ENCODE measurements around the gene BCKDK. TPM values are rescaled to one million over a fixed set of nuclear protein-coding genes. Genes with fewer than 3 reads are reported as not detected.
A peak's percentile ranks its signal among the peaks of the same experiment; 100 is the strongest.

BCKDK gene
- total RNA-seq, 2 donors from 2014 or later: 48.6 to 98.3 TPM

GRCh38 chr16:31114468-31114867 is 6.3 kb downstream of the BCKDK start:
- no peak for ATAC-seq (replicated peaks)
- Mint-ChIP-seq H3K36me3 (ENCODE audit: low read depth) (peaks cover 52% of the 10 kb centered on the region), H3K4me1 (peaks cover 17% of the 10 kb centered on the region), H3K27me3 (no peaks in the 10 kb centered on the region), H3K4me3 (no peak overlapping the region), H3K27ac (no peak overlapping the region), H3K9me3 (no peaks in the 10 kb centered on the region)

- no peaks in the 10 kb centered on the region for H3K9me3 Mint-ChIP-seq
- peak; percentile 95 for ATAC-seq (replicated peaks)
- H3K4me3 Mint-ChIP-seq: peak within 1 kb of the TSS; percentile 86
- no peaks in the 10 kb centered on the region for H3K27me3 Mint-ChIP-seq
- H3K36me3 Mint-ChIP-seq (ENCODE audit: low read depth): peaks cover 52% of the 10 kb centered on the region
- H3K27ac Mint-ChIP-seq: peak within 1 kb of the TSS; percentile 89
- H3K4me1 Mint-ChIP-seq: peaks cover 10% of the 10 kb centered on the region
Observed at GRCh38 chr16:31117384-31118222, 9.4 kb downstream of the BCKDK start, which contains the start of gene KAT8. Gene KAT8, plus strand, starts transcription at chr16:31117664. Its CDS starts 18 bp downstream, at chr16:31117682.

- no peaks in the 10 kb centered on the region for H3K27me3 Mint-ChIP-seq
- peak overlapping the region; percentile 89 for H3K27ac Mint-ChIP-seq
- H3K4me3 Mint-ChIP-seq: peak overlapping the region; percentile 86
- H3K4me1 Mint-ChIP-seq: peaks cover 10% of the 10 kb centered on the region
- H3K9me3 Mint-ChIP-seq: no peaks in the 10 kb centered on the region
- peaks cover 52% of the 10 kb centered on the region for H3K36me3 Mint-ChIP-seq (ENCODE audit: low read depth)
- ATAC-seq (replicated peaks): no peak
Observed at GRCh38 chr16:31118223-31119155, 10.3 kb downstream of the BCKDK start.

- H3K9me3 Mint-ChIP-seq: no peaks in the 10 kb centered on the region
- no peak overlapping the region for H3K4me3 Mint-ChIP-seq
- H3K27ac Mint-ChIP-seq: no peak overlapping the region
- no peaks in the 10 kb centered on the region for H3K27me3 Mint-ChIP-seq
- ATAC-seq (replicated peaks): no peak
- H3K4me1 Mint-ChIP-seq: peaks cover 10% of the 10 kb centered on the region
- peaks cover 61% of the 10 kb centered on the region for H3K36me3 Mint-ChIP-seq (ENCODE audit: low read depth)
Observed at GRCh38 chr16:31120129-31120528, 11.9 kb downstream of the BCKDK start.

GRCh38 chr16:31125844-31126243 is 17.7 kb downstream of the BCKDK start:
- ATAC-seq (replicated peaks): no peak
- Mint-ChIP-seq H3K36me3 (ENCODE audit: low read depth) (peaks cover 54% of the 10 kb centered on the region), H3K27me3 (no peaks in the 10 kb centered on the region), H3K27ac (peak overlapping the region; percentile 54), H3K4me3 (no peak overlapping the region), H3K4me1 (peaks cover 7% of the 10 kb centered on the region), H3K9me3 (no peaks in the 10 kb centered on the region)

GRCh38 chr16:31127182-31127581 is 19.0 kb downstream of the BCKDK start:
- H3K36me3 Mint-ChIP-seq (ENCODE audit: low read depth): peaks cover 47% of the 10 kb centered on the region
- no peak overlapping the region for H3K27ac Mint-ChIP-seq
- no peak for ATAC-seq (replicated peaks)
- H3K4me3 Mint-ChIP-seq: no peak overlapping the region
- H3K4me1 Mint-ChIP-seq: peaks cover 7% of the 10 kb centered on the region
- H3K27me3 Mint-ChIP-seq: no peaks in the 10 kb centered on the region
- no peaks in the 10 kb centered on the region for H3K9me3 Mint-ChIP-seq

- H3K27ac Mint-ChIP-seq: no peak overlapping the region
- H3K4me1 Mint-ChIP-seq: peaks cover 7% of the 10 kb centered on the region
- H3K9me3 Mint-ChIP-seq: no peaks in the 10 kb centered on the region
- no peak for ATAC-seq (replicated peaks)
- H3K36me3 Mint-ChIP-seq (ENCODE audit: low read depth): peaks cover 36% of the 10 kb centered on the region
- H3K27me3 Mint-ChIP-seq: no peaks in the 10 kb centered on the region
- no peak overlapping the region for H3K4me3 Mint-ChIP-seq
Observed at GRCh38 chr16:31128711-31129567, 20.8 kb downstream of the BCKDK start.

- Mint-ChIP-seq H3K27ac (no peak overlapping the region), H3K9me3 (no peaks in the 10 kb centered on the region)
Observed at GRCh38 chr16:31129568-31130335, 21.6 kb downstream of the BCKDK start.

GRCh38 chr16:31130336-31130891 is 22.2 kb downstream of the BCKDK start:
- Mint-ChIP-seq H3K27me3 (no peaks in the 10 kb centered on the region), H3K4me3 (no peak overlapping the region)
- ATAC-seq (replicated peaks): no peak

More at GRCh38 chr16:31129568-31130335, 21.6 kb downstream of the BCKDK start:
- Mint-ChIP-seq H3K4me1 (peaks cover 7% of the 10 kb centered on the region), H3K4me3 (no peak overlapping the region), H3K36me3 (ENCODE audit: low read depth) (peaks cover 32% of the 10 kb centered on the region), H3K27me3 (no peaks in the 10 kb centered on the region)
- no peak for ATAC-seq (replicated peaks)

GRCh38 chr16:31130899-31131298 is 22.7 kb downstream of the BCKDK start:
- Mint-ChIP-seq H3K4me3 (no peak overlapping the region), H3K4me1 (peaks cover 5% of the 10 kb centered on the region), H3K27ac (no peak overlapping the region), H3K36me3 (ENCODE audit: low read depth) (peaks cover 28% of the 10 kb centered on the region), H3K9me3 (no peaks in the 10 kb centered on the region), H3K27me3 (no peaks in the 10 kb centered on the region)
- no peak for ATAC-seq (replicated peaks)

More at GRCh38 chr16:31130336-31130891, 22.2 kb downstream of the BCKDK start:
- Mint-ChIP-seq H3K36me3 (ENCODE audit: low read depth) (peaks cover 32% of the 10 kb centered on the region), H3K9me3 (no peaks in the 10 kb centered on the region), H3K27ac (no peak overlapping the region), H3K4me1 (peaks cover 7% of the 10 kb centered on the region)

- no peaks in the 10 kb centered on the region for H3K4me1 Mint-ChIP-seq
- peaks cover 23% of the 10 kb centered on the region for H3K36me3 Mint-ChIP-seq (ENCODE audit: low read depth)
- H3K9me3 Mint-ChIP-seq: no peaks in the 10 kb centered on the region
- H3K4me3 Mint-ChIP-seq: no peak overlapping the region
- no peak for ATAC-seq (replicated peaks)
- no peak overlapping the region for H3K27ac Mint-ChIP-seq
- no peaks in the 10 kb centered on the region for H3K27me3 Mint-ChIP-seq
Observed at GRCh38 chr16:31131416-31131815, 23.2 kb downstream of the BCKDK start.

- Mint-ChIP-seq H3K27me3 (no peaks in the 10 kb centered on the region), H3K4me1 (no peaks in the 10 kb centered on the region), H3K4me3 (no peak overlapping the region), H3K36me3 (ENCODE audit: low read depth) (peaks cover 22% of the 10 kb centered on the region), H3K27ac (no peak overlapping the region), H3K9me3 (no peaks in the 10 kb centered on the region)
- ATAC-seq (replicated peaks): no peak
Observed at GRCh38 chr16:31131841-31132271, 23.7 kb downstream of the BCKDK start.

Data from activated T-helper 17 cell treated with anti-CD3 and anti-CD28 coated beads, Interleukin-2, amount 50 U/mL, for 72 hours (primary cell).